Chondrocyte (in vitro differentiated cells): ENCODE data around the gene ELOVL7. TPM values are rescaled to one million over a fixed set of nuclear protein-coding genes. Genes with fewer than 3 reads are reported as not detected.

Experiments
- DNase-seq: peaks from one replicate; pipeline ENCODE4 v3.0.0; 2021; ENCODE audit warnings: mixed read lengths, low spot score
- H3K27ac Mint-ChIP-seq: one replicate; pipeline ENCODE4 v1.8.0; 2021; ENCODE audit warnings: mild to moderate bottlenecking, moderate library complexity, mixed read lengths; ENCODE audit not compliant: unreplicated experiment
- H3K27me3 Mint-ChIP-seq: 2 replicates; pipeline ENCODE4 v1.8.0; 2021; ENCODE audit warnings: low read depth, mixed read lengths
- H3K36me3 Mint-ChIP-seq: 2 replicates; pipeline ENCODE4 v1.8.0; 2021; ENCODE audit warnings: low read depth, mixed read lengths
- H3K4me1 Mint-ChIP-seq: 2 replicates; pipeline ENCODE4 v1.8.0; 2021; ENCODE audit warnings: low read depth, mild to moderate bottlenecking, mixed read lengths
- H3K4me3 Mint-ChIP-seq: one replicate; pipeline ENCODE4 v1.8.0; 2021; ENCODE audit warnings: mild to moderate bottlenecking, moderate library complexity, mixed read lengths; ENCODE audit not compliant: unreplicated experiment
- H3K9me3 Mint-ChIP-seq: 2 replicates; pipeline ENCODE4 v1.8.0; 2021; ENCODE audit warnings: low read depth, mixed read lengths
- CTCF ChIP-seq: fragments of 200-600 bp; sonication (generic); IDR thresholded peaks from 2 replicates; pipeline ENCODE4 v1.5.0; 2021; ENCODE audit warnings: antibody characterized with exemption, mild to moderate bottlenecking, moderate library complexity
- total RNA-seq: library from RNA; stranded (reverse); gene quantifications from 3 replicates; pipeline ENCODE4 v1.2.1, GENCODE V29; 2021

Gene ELOVL7
- total RNA-seq, 1 donor from 2014 or later = 0.40 TPM

GRCh38 chr5:60833520-60833919 is 10.5 kb downstream of the ELOVL7 start:
- Mint-ChIP-seq H3K4me3 (no peak overlapping the region), H3K4me1 (peaks cover 3% of the 10 kb centered on the region), H3K9me3 (no peaks in the 10 kb centered on the region), H3K27ac (no peak overlapping the region), H3K36me3 (no peaks in the 10 kb centered on the region), H3K27me3 (peaks cover 15% of the 10 kb centered on the region)
- no peak for TF ChIP-seq CTCF
- DNase-seq = no peak

GRCh38 chr5:60830581-60831127 is 13.4 kb downstream of the ELOVL7 start:
- no peak overlapping the region for H3K27ac Mint-ChIP-seq
- peaks cover 2% of the 10 kb centered on the region for H3K4me1 Mint-ChIP-seq
- peaks cover 13% of the 10 kb centered on the region for H3K27me3 Mint-ChIP-seq
- no peak for TF ChIP-seq CTCF
- no peaks in the 10 kb centered on the region for H3K9me3 Mint-ChIP-seq
- DNase-seq = no peak
- no peak overlapping the region for H3K4me3 Mint-ChIP-seq
- H3K36me3 Mint-ChIP-seq = no peaks in the 10 kb centered on the region

GRCh38 chr5:60829490-60830266 is 14.4 kb downstream of the ELOVL7 start:
- TF ChIP-seq CTCF = no peak
- H3K4me3 Mint-ChIP-seq = no peak overlapping the region
- DNase-seq = no peak
- H3K4me1 Mint-ChIP-seq = no peaks in the 10 kb centered on the region
- no peaks in the 10 kb centered on the region for H3K9me3 Mint-ChIP-seq
- H3K36me3 Mint-ChIP-seq = no peaks in the 10 kb centered on the region
- H3K27me3 Mint-ChIP-seq = peaks cover 12% of the 10 kb centered on the region
- no peak overlapping the region for H3K27ac Mint-ChIP-seq

GRCh38 chr5:60827201-60827600 is 16.9 kb downstream of the ELOVL7 start:
- Mint-ChIP-seq H3K9me3 (no peaks in the 10 kb centered on the region), H3K4me1 (no peaks in the 10 kb centered on the region), H3K36me3 (no peaks in the 10 kb centered on the region), H3K4me3 (no peak overlapping the region), H3K27ac (no peak overlapping the region), H3K27me3 (peaks cover 12% of the 10 kb centered on the region)
- TF ChIP-seq CTCF = no peak
- no peak for DNase-seq

GRCh38 chr5:60826653-60827052 is 17.4 kb downstream of the ELOVL7 start:
- no peak overlapping the region for H3K4me3 Mint-ChIP-seq
- no peak for TF ChIP-seq CTCF
- H3K27ac Mint-ChIP-seq = no peak overlapping the region
- peaks cover 12% of the 10 kb centered on the region for H3K27me3 Mint-ChIP-seq
- no peaks in the 10 kb centered on the region for H3K9me3 Mint-ChIP-seq
- DNase-seq = no peak
- H3K4me1 Mint-ChIP-seq = no peaks in the 10 kb centered on the region
- H3K36me3 Mint-ChIP-seq = no peaks in the 10 kb centered on the region
